ENCODE results near the gene GPR179. TPM values are rescaled to one million over a fixed set of nuclear protein-coding genes. Genes with fewer than 3 reads are reported as not detected.

GPR179 gene
- total and polyA plus RNA-seq, 9 donors: 0.02 to 0.15 (median 0.10) TPM; not detected in 1

- 55 to 66% (median 65%) methylated on average over 8 of the region's 8 CpGs for WGBS, 3 donors
- Histone ChIP-seq H3K9me3 (no peaks in the 10 kb centered on the region), H3K27ac (no peak overlapping the region), H3K4me1 (ENCODE audit: insufficient read depth) (no peaks in the 10 kb centered on the region), H3K4me3 (no peak overlapping the region), H3K27me3 (no peaks in the 10 kb centered on the region), H3K36me3 (no peaks in the 10 kb centered on the region)
- intact Hi-C loops (cut with DNase I): no loop called here
- no peak for TF ChIP-seq EP300 (IDR thresholded peaks at IDR 0.05)
- no peak for TF ChIP-seq POLR2A (IDR thresholded peaks at IDR 0.05)
- TF ChIP-seq, protein P1, sequence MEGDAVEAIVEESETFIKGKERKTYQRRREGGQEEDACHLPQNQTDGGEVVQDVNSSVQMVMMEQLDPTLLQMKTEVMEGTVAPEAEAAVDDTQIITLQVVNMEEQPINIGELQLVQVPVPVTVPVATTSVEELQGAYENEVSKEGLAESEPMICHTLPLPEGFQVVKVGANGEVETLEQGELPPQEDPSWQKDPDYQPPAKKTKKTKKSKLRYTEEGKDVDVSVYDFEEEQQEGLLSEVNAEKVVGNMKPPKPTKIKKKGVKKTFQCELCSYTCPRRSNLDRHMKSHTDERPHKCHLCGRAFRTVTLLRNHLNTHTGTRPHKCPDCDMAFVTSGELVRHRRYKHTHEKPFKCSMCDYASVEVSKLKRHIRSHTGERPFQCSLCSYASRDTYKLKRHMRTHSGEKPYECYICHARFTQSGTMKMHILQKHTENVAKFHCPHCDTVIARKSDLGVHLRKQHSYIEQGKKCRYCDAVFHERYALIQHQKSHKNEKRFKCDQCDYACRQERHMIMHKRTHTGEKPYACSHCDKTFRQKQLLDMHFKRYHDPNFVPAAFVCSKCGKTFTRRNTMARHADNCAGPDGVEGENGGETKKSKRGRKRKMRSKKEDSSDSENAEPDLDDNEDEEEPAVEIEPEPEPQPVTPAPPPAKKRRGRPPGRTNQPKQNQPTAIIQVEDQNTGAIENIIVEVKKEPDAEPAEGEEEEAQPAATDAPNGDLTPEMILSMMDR (IDR thresholded peaks at IDR 0.05): no peak
- DNase-seq: no peak
Measured at GRCh38 chr17:38326996-38327792, 16.6 kb downstream of the GPR179 start.

DNA sequence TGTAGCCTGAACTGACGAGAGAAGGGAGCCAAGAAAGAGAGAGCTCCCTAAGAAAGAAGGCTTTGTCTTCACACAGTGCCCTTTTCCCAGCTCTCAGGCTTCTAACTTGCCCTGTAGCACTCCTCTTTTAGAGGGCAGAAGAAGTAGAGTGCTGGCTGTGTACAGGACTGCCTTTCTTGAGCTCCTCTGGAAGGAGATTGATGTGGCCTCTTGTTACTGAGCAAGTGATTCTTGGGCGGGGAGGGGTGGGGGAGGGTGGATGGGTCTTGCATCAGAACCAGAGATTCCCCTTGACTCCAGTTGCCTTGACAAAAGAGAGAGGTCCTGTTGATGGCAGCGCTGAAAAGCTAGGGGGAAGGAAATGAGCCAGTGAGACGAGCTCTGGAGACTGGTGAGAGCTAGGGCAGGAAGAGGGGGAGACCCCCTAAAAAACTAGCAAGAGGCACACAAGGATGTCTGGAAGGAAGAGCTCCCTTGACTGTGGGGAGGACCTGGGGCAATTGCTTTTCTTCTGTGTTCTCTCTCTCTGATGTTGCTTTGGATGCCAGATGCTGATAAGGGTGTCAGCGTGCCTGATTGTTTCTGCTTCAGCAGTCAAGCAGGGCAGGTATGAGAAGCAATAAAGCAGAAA lies 18.4 kb downstream of the GPR179 start:
- no peak for TF ChIP-seq POLR2A (IDR thresholded peaks at IDR 0.05)
- TF ChIP-seq, protein P1 (IDR thresholded peaks at IDR 0.05): no peak
- no peak for TF ChIP-seq EP300 (IDR thresholded peaks at IDR 0.05)
- no peaks in the 10 kb centered on the region for H3K27me3 ChIP-seq
- H3K9me3 ChIP-seq: no peaks in the 10 kb centered on the region
- intact Hi-C loops (cut with DNase I): no loop called here
- no peak overlapping the region for H3K4me3 ChIP-seq
- H3K36me3 ChIP-seq: no peaks in the 10 kb centered on the region
- DNase-seq: no peak
- 34 to 36% (median 36%) methylated on average over 5 of the region's 5 CpGs for WGBS, 3 donors
- no peak overlapping the region for H3K27ac ChIP-seq
- no peaks in the 10 kb centered on the region for H3K4me1 ChIP-seq (ENCODE audit: insufficient read depth)

DNA sequence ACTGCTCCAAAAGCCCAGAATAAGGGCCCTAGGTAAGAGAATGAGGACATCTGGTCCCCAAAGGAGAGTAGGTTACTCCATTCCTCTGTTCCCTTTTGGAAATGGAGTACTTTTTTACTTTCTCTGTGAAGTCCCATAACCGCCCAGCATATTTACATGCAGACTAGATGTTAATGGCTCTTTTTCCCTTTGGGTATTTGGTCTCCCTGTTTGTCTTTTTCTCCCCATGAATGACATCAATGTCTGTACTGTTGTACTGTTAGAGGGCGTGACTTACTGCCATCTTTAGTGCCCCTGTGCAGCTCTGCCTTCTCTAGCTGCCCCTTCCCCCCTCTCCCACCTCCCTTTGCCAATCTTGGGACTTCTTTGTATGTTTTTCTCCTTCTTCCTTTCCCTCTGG lies 19.0 kb downstream of the GPR179 start:
- Histone ChIP-seq H3K4me3 (no peak overlapping the region), H3K27ac (no peak overlapping the region), H3K27me3 (no peaks in the 10 kb centered on the region), H3K9me3 (no peaks in the 10 kb centered on the region), H3K36me3 (no peaks in the 10 kb centered on the region), H3K4me1 (ENCODE audit: insufficient read depth) (no peaks in the 10 kb centered on the region)
- intact Hi-C loops (cut with DNase I): no loop called here
- 79 to 85% (median 80%) methylated on average over 2 of the region's 2 CpGs for WGBS, 3 donors
- DNase-seq: no peak
- TF ChIP-seq POLR2A (IDR thresholded peaks at IDR 0.05): no peak
- TF ChIP-seq EP300 (IDR thresholded peaks at IDR 0.05): no peak

GRCh38 chr17:38324141-38324697 lies 19.5 kb downstream of the GPR179 start:
- intact Hi-C loops (cut with DNase I): no loop called here
- TF ChIP-seq POLR2A (IDR thresholded peaks at IDR 0.05): no peak
- TF ChIP-seq EP300 (IDR thresholded peaks at IDR 0.05): no peak
- TF ChIP-seq, protein P1 (IDR thresholded peaks at IDR 0.05): no peak

More at GRCh38 chr17:38324141-38324697, 19.5 kb downstream of the GPR179 start:
- H3K27ac ChIP-seq: no peak overlapping the region
- H3K36me3 ChIP-seq: no peaks in the 10 kb centered on the region
- no peak overlapping the region for H3K4me3 ChIP-seq
- no peaks in the 10 kb centered on the region for H3K27me3 ChIP-seq
- 83 to 84% (median 83%) methylated on average over 3 of the region's 3 CpGs for WGBS, 3 donors
- H3K9me3 ChIP-seq: no peaks in the 10 kb centered on the region
- H3K4me1 ChIP-seq (ENCODE audit: insufficient read depth): no peaks in the 10 kb centered on the region
- DNase-seq: no peak

All from ovary (tissue), 9 donors.